A549 (cell line): ENCODE data around the gene AIMP1. TPM values are rescaled to one million over a fixed set of nuclear protein-coding genes. Genes with fewer than 3 reads are reported as not detected.

Experiments
- ATAC-seq, 2 experiments: fragments of 200-7000 bp in 1 of 2; fragments of >200 bp in 1 of 2; cut with Nextera tagmentation in 1 of 2; cut with Tn5 transposase in 1 of 2; 3 replicates each; pipeline versions ENCODE4 v1.8.0 to v1.9.1; 2018 to 2020; ENCODE audit warnings: mild to moderate bottlenecking in 1 of 2, moderate library complexity in 1 of 2
- CTCF ChIA-PET: fragments of 300-600 bp; sonication (Branson Sonifier 250); formaldehyde crosslinking; extraction: SDS; loops from one replicate; lab custom pipeline; 2021; ENCODE audit warnings: antibody characterized with exemption, inconsistent platforms; lab: Yijun Ruan, JAX
- POLR2A ChIA-PET: fragments of 350-600 bp; formaldehyde crosslinking; extraction: SDS; loops from one replicate; lab custom pipeline; 2021; ENCODE audit warnings: antibody characterized with exemption, inconsistent platforms; lab: Yijun Ruan, JAX
- DNase-seq, 2 experiments: peaks; one replicate each; pipeline versions ENCODE4 v3.0.0 to v3.0.0-alpha.2; 2011 to 2016; ENCODE audit warnings: low read depth in 1 of 2, low spot score in 1 of 2
- FAIRE-seq: peaks from 2 replicates; lab custom pipeline; 2011; peaks lifted over from hg19 to GRCh38; lab: Jason Lieb, UNC
- H3K27ac ChIP-seq, 2 experiments: fragments of >200 bp; sonication (Bioruptor Twin); formaldehyde crosslinking; 3 replicates each; pipeline ENCODE4 v1.5.1; 2016 to 2017
- H3K4me1 ChIP-seq: fragments of >200 bp; sonication (Bioruptor Twin); formaldehyde crosslinking; 3 replicates; pipeline ENCODE4 v1.6.1; 2016
- H3K4me2 ChIP-seq: fragments of >200 bp; sonication (Bioruptor Twin); formaldehyde crosslinking; 3 replicates; pipeline ENCODE4 v1.6.1; 2016
- H3K4me3 ChIP-seq: fragments of >200 bp; sonication (Bioruptor Twin); formaldehyde crosslinking; 3 replicates; pipeline ENCODE4 v1.5.1; 2016
- H3K9me3 ChIP-seq: fragments of >200 bp; sonication (Bioruptor Twin); formaldehyde crosslinking; 3 replicates; pipeline ENCODE4 v1.6.1; 2016
- BHLHE40 ChIP-seq: IDR thresholded peaks from 2 replicates; pipeline ENCODE4 v1.6.1; 2012; ENCODE audit warnings: low read depth, low read length, inconsistent platforms
- CBX8 ChIP-seq: fragments of 200-600 bp; sonication (generic); IDR thresholded peaks from 2 replicates; pipeline ENCODE4 v1.6.1; 2016
- CHD4 ChIP-seq: fragments of 200-600 bp; sonication (generic); IDR thresholded peaks from 2 replicates; pipeline ENCODE4 v1.6.1; 2016; ENCODE audit warnings: antibody characterized with exemption, mild to moderate bottlenecking, borderline replicate concordance
- EHF ChIP-seq: fragments of 250-450 bp; sonication (Bioruptor Pico); IDR thresholded peaks from 2 replicates; pipeline ENCODE4 v1.5.0; 2020; ENCODE audit warnings: mild to moderate bottlenecking
- EHMT2 ChIP-seq: fragments of 200-600 bp; sonication (generic); IDR thresholded peaks from 2 replicates; pipeline ENCODE4 v1.6.1; 2016; ENCODE audit warnings: antibody characterized with exemption, low read depth, mild to moderate bottlenecking, moderate library complexity
- EP300 ChIP-seq, 2 experiments: fragments of >200 bp; sonication (Bioruptor Twin); formaldehyde crosslinking; IDR thresholded peaks; 2 replicates in 1 of 2; 3 replicates in 1 of 2; pipeline ENCODE4 v1.6.1; 2016 to 2017
- ESRRA ChIP-seq: fragments of 150-350 bp; IDR thresholded peaks from 2 replicates; pipeline ENCODE4 v1.6.1; 2014; ENCODE audit warnings: mild to moderate bottlenecking, low read length, borderline replicate concordance
- FOSB ChIP-seq: fragments of 250-450 bp; sonication (Bioruptor Pico); IDR thresholded peaks from 2 replicates; pipeline ENCODE4 v1.5.0; 2020; ENCODE audit warnings: mild to moderate bottlenecking, moderate library complexity
- HOXB13 ChIP-seq: fragments of 250-450 bp; sonication (Bioruptor Pico); IDR thresholded peaks from 2 replicates; pipeline ENCODE4 v1.5.0; 2020; ENCODE audit warnings: low read depth, mild to moderate bottlenecking, moderate library complexity
- JUN ChIP-seq, 2 experiments: fragments of >200 bp; sonication (Bioruptor Twin); formaldehyde crosslinking; IDR thresholded peaks; 2 replicates in 1 of 2; 3 replicates in 1 of 2; pipeline ENCODE4 v1.6.1; 2016 to 2017
- KDM1A ChIP-seq: fragments of 200-600 bp; sonication (generic); IDR thresholded peaks from 2 replicates; pipeline ENCODE4 v1.6.1; 2016; ENCODE audit warnings: low read depth, mild to moderate bottlenecking
- MAZ ChIP-seq: fragments of 150-350 bp; IDR thresholded peaks from 2 replicates; pipeline ENCODE4 v1.6.1; 2014; ENCODE audit warnings: antibody characterized with exemption, low read depth, low read length, borderline replicate concordance
- NPAS2 ChIP-seq: fragments of 250-450 bp; sonication (Bioruptor Pico); IDR thresholded peaks from 2 replicates; pipeline ENCODE4 v1.8.0; 2022; ENCODE audit warnings: mild to moderate bottlenecking, moderate library complexity, borderline replicate concordance
- PHF8 ChIP-seq: fragments of 200-600 bp; sonication (generic); IDR thresholded peaks from 2 replicates; pipeline ENCODE4 v1.6.1; 2016; ENCODE audit warnings: low read depth, mild to moderate bottlenecking, antibody characterized with exemption, moderate library complexity, borderline replicate concordance
- POLR2AphosphoS2 ChIP-seq: conservative IDR thresholded peaks from 2 replicates; pipeline ENCODE4 v1.6.1; 2012; ENCODE audit warnings: low read length, improper control_type of control experiment, inconsistent platforms
- RAD21 ChIP-seq, 2 experiments: fragments of >200 bp in 1 of 2; sonication (Bioruptor Twin) in 1 of 2; formaldehyde crosslinking in 1 of 2; IDR thresholded peaks in 1 of 2; conservative IDR thresholded peaks in 1 of 2; 2 replicates in 1 of 2; 3 replicates in 1 of 2; pipeline ENCODE4 v1.6.1; 2012 to 2018; ENCODE audit warnings: inconsistent platforms in 1 of 2
- RARB ChIP-seq: fragments of 250-450 bp; sonication (Bioruptor Pico); IDR thresholded peaks from 2 replicates; pipeline ENCODE4 v1.8.0; 2021; ENCODE audit warnings: mild to moderate bottlenecking, moderate library complexity
- RCOR1 ChIP-seq: fragments of 150-350 bp; IDR thresholded peaks from 2 replicates; pipeline ENCODE4 v1.6.1; 2014; ENCODE audit warnings: antibody characterized with exemption, low read length, low read depth
- RFX5 ChIP-seq: fragments of 450-650 bp; IDR thresholded peaks from 2 replicates; pipeline ENCODE4 v1.7.1; 2014; ENCODE audit warnings: antibody characterized with exemption, mild to moderate bottlenecking, moderate library complexity
- TFCP2L1 ChIP-seq: fragments of 250-450 bp; sonication (Bioruptor Pico); IDR thresholded peaks from 2 replicates; pipeline ENCODE4 v1.5.0; 2021; ENCODE audit warnings: mild to moderate bottlenecking
- ZFP36 ChIP-seq: fragments of 450-650 bp; IDR thresholded peaks from 2 replicates; pipeline ENCODE4 v1.6.1; 2014; ENCODE audit warnings: borderline replicate concordance; ENCODE audit not compliant: partially characterized antibody
- ZSCAN20 ChIP-seq: fragments of 250-450 bp; sonication (Bioruptor Pico); IDR thresholded peaks from 2 replicates; pipeline ENCODE4 v1.8.0; 2022; ENCODE audit warnings: mild to moderate bottlenecking, moderate library complexity
- WGBS: methylation state at CpG from one replicate; pipeline ENCODE4 v1.1.6; 2017; ENCODE audit errors: missing lambda C conversion rate; 5-methylcytosine and 5-hydroxymethylcytosine counted together
- polyA plus RNA-seq, 4 experiments: library from polyadenylated mRNA; depleted of rRNA in 3 of 4; stranded (reverse); fragments of >200 nt; fragmentation: RNase III in 1 of 4; extraction: RNeasy Plus Mini Kit Qiagen cat#74134 plus additional on column Dnase treatment in 1 of 4; gene quantifications; 2 replicates in 3 of 4; 3 replicates in 1 of 4; pipeline ENCODE4 v1.2.3, GENCODE V29; 2011 to 2017
- TF ChIP-seq, protein P1 (sequence below): fragments of >200 bp; sonication (Bioruptor Twin); formaldehyde crosslinking; IDR thresholded peaks from 3 replicates; pipeline ENCODE4 v1.5.1; 2016
- TF ChIP-seq, protein P2 (sequence below): fragments of 250-450 bp; sonication (Bioruptor Pico); IDR thresholded peaks from 2 replicates; pipeline ENCODE4 v1.5.0; 2020; ENCODE audit warnings: low read depth, mild to moderate bottlenecking, moderate library complexity
- TF ChIP-seq, protein P3 (sequence below): fragments of 450-650 bp; IDR thresholded peaks from 2 replicates; pipeline ENCODE4 v1.6.1; 2014; ENCODE audit warnings: antibody characterized with exemption
- TF ChIP-seq, protein P4 (sequence below): IDR thresholded peaks from 2 replicates; pipeline ENCODE4 v1.6.1; 2012; ENCODE audit warnings: low read depth, borderline replicate concordance
- TF ChIP-seq, protein P5 (sequence below): fragments of 150-350 bp; IDR thresholded peaks from 2 replicates; pipeline ENCODE4 v1.6.1; 2014; ENCODE audit warnings: low read depth, mild to moderate bottlenecking, low read length

Gene AIMP1
- polyA plus RNA-seq, 2 of the 4 experiments (the other 2 are of a cell fraction) = 35.6 to 70.7 TPM

DNA sequence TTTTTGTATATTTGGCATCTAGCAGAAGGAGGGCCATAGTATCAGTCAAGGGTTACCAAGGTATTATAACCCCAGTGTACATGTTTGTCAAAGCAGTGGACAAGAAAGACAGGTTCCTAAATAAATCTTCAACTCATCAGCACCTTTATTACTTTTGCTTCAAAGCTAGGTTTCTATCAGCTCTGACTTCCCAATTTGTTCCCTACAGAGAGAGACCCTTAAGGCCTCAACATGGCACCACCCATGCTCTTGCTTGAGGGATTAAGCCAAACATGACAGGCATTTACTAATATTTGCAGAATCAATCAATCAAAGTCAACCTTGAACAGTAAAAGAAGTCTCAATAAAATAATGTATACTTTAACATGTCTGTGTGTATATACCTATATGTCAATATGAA, 9.8 kb upstream of the AIMP1 start:
- FAIRE-seq (no peak), ATAC-seq (no peak), DNase-seq (no peak)
- ChIA-PET POLR2A (no interaction called here), CTCF (no interaction called here)
- no peak overlapping the region for H3K27ac ChIP-seq
- H3K4me3 ChIP-seq = no peak overlapping the region
- no peak overlapping the region for H3K4me2 ChIP-seq
- no peaks in the 10 kb centered on the region for H3K9me3 ChIP-seq
- TF ChIP-seq EHMT2 (no peak), JUN (IDR thresholded peaks at IDR 0.05) (no peak), RARB (CRISPR knock-in tag) (no peak), NPAS2 (CRISPR knock-in tag) (no peak), ZFP36 (no peak), POLR2AphosphoS2 (no peak), KDM1A (no peak), RFX5 (no peak), HOXB13 (CRISPR knock-in tag) (no peak), TFCP2L1 (no peak)
- TF ChIP-seq, protein P1, sequence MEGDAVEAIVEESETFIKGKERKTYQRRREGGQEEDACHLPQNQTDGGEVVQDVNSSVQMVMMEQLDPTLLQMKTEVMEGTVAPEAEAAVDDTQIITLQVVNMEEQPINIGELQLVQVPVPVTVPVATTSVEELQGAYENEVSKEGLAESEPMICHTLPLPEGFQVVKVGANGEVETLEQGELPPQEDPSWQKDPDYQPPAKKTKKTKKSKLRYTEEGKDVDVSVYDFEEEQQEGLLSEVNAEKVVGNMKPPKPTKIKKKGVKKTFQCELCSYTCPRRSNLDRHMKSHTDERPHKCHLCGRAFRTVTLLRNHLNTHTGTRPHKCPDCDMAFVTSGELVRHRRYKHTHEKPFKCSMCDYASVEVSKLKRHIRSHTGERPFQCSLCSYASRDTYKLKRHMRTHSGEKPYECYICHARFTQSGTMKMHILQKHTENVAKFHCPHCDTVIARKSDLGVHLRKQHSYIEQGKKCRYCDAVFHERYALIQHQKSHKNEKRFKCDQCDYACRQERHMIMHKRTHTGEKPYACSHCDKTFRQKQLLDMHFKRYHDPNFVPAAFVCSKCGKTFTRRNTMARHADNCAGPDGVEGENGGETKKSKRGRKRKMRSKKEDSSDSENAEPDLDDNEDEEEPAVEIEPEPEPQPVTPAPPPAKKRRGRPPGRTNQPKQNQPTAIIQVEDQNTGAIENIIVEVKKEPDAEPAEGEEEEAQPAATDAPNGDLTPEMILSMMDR = no peak
- TF ChIP-seq, protein P2, sequence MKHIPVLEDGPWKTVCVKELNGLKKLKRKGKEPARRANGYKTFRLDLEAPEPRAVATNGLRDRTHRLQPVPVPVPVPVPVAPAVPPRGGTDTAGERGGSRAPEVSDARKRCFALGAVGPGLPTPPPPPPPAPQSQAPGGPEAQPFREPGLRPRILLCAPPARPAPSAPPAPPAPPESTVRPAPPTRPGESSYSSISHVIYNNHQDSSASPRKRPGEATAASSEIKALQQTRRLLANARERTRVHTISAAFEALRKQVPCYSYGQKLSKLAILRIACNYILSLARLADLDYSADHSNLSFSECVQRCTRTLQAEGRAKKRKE (CRISPR knock-in tag) = no peak
- TF ChIP-seq, protein P3, sequence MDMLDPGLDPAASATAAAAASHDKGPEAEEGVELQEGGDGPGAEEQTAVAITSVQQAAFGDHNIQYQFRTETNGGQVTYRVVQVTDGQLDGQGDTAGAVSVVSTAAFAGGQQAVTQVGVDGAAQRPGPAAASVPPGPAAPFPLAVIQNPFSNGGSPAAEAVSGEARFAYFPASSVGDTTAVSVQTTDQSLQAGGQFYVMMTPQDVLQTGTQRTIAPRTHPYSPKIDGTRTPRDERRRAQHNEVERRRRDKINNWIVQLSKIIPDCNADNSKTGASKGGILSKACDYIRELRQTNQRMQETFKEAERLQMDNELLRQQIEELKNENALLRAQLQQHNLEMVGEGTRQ = no peak
- TF ChIP-seq, protein P4, sequence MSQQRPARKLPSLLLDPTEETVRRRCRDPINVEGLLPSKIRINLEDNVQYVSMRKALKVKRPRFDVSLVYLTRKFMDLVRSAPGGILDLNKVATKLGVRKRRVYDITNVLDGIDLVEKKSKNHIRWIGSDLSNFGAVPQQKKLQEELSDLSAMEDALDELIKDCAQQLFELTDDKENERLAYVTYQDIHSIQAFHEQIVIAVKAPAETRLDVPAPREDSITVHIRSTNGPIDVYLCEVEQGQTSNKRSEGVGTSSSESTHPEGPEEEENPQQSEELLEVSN = no peak
- no peaks in the 10 kb centered on the region for H3K4me1 ChIP-seq

DNA sequence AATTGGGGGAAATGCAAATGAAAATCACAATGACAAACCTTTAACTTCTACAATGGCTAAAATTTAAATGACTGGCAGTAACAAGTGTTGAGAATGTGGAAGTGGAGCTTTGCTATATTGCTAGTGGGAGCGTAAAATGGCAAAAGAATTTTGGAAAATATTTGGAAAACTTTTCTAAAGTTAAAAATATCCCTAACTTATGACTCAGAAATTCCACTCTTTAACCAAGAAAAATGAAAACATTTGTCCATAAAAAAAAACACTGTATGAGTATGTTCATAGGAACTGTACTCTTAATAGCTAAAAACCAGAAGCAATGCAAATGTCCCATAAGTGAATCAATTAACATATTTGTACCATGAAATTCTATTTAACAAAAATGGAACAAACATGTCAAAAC, 4.0 kb upstream of the AIMP1 start:
- Histone ChIP-seq H3K4me2 (no peak overlapping the region), H3K9me3 (no peaks in the 10 kb centered on the region), H3K27ac (no peak overlapping the region), H3K4me1 (peaks cover 9% of the 10 kb centered on the region; the same call in 2 of the 3 replicates), H3K4me3 (no peak overlapping the region)
- ChIA-PET CTCF (no interaction called here), POLR2A (no interaction called here)
- FAIRE-seq (no peak), ATAC-seq (no peak), DNase-seq (no peak)
- 79% methylated on average over 1 of the region's 1 CpG for WGBS
- TF ChIP-seq, protein P2 (CRISPR knock-in tag) = no peak
- no peak for TF ChIP-seq KDM1A
- no peak for TF ChIP-seq PHF8
- no peak for TF ChIP-seq ESRRA
- TF ChIP-seq, protein P5, sequence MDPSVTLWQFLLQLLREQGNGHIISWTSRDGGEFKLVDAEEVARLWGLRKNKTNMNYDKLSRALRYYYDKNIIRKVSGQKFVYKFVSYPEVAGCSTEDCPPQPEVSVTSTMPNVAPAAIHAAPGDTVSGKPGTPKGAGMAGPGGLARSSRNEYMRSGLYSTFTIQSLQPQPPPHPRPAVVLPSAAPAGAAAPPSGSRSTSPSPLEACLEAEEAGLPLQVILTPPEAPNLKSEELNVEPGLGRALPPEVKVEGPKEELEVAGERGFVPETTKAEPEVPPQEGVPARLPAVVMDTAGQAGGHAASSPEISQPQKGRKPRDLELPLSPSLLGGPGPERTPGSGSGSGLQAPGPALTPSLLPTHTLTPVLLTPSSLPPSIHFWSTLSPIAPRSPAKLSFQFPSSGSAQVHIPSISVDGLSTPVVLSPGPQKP = no peak
- TF ChIP-seq MAZ = no peak
- no peak for TF ChIP-seq ZSCAN20
- no peak for TF ChIP-seq RCOR1
- no peak for TF ChIP-seq CHD4
- TF ChIP-seq EHF (CRISPR knock-in tag) = no peak
- TF ChIP-seq BHLHE40 = no peak
- no peak for TF ChIP-seq RAD21 (conservative IDR thresholded peaks at IDR 0.05 in 1 of 2, IDR thresholded peaks at IDR 0.05 in 1 of 2)
- TF ChIP-seq EHMT2 = no peak
- TF ChIP-seq EP300 (IDR thresholded peaks at IDR 0.05) = no peak
- TF ChIP-seq FOSB (CRISPR knock-in tag) = no peak
- TF ChIP-seq CBX8 = no peak
